Stimulated activated CD8-positive, alpha-beta memory T cell treated with anti-CD3 and anti-CD28 coated beads, Interleukin-15, amount 100 ng/mL, for 24 hours (primary cell): ENCODE data around the gene DIO2.

Experiments used
- DNase-seq: peaks from one replicate; pipeline ENCODE4 v3.0.0-alpha.2; 2020; ENCODE audit warnings: low read depth

DIO2 gene

GRCh38 chr14:80211153-80212022, at the start of gene DIO2:
Gene DIO2 (minus strand): TSS chr14:80211504. CDS start chr14:80211472, 32 bp downstream.
- no peak for DNase-seq

DNA sequence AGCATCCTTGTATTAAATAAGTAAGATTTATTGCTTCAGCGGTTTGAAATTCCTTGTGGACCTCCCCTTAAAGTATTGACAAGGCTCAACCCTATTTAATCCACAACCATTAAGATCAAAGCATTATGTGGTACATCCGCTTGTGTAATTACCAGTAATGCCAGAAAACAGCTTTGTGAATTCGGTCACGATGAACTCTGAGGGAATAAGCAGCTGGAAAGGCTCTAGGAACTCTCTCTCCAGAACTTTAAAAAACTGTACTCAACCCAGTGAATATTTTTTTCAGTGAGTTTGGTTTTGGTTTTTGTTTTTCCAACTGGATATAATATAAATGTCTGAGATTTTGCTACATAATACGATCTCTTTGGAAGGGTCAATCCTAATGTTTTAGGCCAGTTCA, 49.3 kb upstream of the DIO2 start:
- DNase-seq: no peak

GRCh38 chr14:80239631-80240030, 28.3 kb upstream of the DIO2 start:
- no peak for DNase-seq

GRCh38 chr14:80237143-80237542, 25.8 kb upstream of the DIO2 start:
- no peak for DNase-seq

DNA sequence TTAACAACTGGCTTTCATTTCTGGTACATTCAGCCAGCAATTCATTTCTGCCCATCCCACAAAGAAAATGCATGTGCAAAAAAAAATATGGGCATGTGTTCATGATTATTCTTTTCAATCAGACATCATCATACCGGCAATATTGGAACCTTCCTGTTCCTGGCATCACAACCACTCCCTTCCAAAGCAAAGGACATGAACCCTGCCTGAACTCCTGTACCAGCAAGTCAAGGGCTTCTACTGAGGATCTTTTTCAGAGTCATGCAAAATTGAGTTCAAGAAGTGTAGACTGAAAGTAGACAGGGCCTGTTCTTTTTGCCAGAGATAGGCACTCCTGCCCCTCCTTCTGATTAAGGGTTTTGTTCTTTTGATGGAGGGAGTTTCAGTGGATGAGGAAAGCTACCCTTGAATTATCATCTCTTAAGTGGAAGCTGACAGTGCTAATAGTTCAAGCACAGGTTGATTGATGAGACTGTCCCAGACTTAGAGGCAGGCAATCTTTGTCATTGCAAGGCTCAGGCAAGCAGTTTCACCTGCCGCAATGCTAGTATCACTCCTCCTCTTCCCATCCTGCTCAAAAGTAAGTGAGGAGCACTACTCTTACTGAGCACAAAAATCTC, 22.3 kb upstream of the DIO2 start:
- DNase-seq: no peak

- DNase-seq: no peak
Measured at GRCh38 chr14:80231702-80232101, 20.4 kb upstream of the DIO2 start.

- DNase-seq: no peak
Measured at GRCh38 chr14:80223696-80224465, 12.6 kb upstream of the DIO2 start.

DNA sequence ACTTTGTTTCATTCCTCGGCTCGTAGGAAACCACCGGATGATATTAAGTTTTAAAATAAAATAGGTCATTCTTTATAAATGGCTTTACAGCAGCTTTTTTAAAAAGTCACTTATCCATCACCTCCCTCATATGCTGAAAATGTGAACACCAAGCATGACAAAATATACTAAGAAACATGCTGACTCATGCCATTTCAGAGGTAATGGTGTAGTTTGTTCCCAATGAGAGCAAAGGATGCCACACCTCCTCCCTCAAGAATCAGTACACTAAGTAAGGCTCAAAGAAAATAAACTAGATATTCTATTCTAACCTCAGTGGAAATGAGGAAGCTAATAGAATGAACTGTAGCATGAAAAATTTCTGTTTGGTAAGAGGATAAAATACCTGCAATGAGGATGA, 5.5 kb upstream of the DIO2 start:
- no peak for DNase-seq

DNA sequence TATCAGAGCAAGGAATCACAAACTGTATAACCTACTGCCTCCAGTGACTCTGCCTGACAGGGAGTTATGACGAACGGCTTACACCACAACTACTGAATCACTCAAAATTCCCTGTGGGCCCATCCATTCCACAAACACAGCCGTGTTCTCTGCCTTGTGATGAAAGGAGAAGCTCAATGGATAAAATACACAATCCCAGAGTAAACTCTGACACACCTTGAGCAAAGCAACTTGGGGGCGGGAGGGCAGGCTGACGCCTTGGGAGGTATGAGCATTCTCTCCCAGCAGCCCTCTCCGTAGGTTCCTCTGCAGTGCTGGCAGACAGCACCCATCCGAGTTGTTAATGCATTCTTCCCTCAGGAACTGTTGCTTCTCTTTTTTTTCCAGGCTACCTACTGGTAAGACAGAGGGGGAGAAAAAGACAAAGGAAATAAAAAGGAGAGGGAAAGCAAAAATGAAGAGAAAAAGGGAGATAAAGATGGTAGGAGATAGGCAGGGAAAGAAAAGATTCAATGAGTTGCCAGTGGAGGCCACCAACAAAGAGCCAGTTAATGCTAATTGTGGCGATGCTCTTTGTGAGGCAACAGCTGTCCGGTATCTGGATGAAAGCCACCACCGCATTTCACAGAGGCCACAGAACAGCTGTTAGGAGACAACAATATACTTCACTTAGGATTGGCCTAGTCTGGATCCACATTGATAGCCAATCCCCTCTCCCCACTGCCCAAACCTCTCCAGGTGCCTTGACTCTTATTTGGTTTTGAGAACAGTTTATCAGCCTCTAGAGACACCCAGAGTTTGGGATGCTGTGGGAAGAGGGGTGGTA, 4.7 kb upstream of the DIO2 start:
- no peak for DNase-seq

GRCh38 chr14:80215081-80215480, 3.8 kb upstream of the DIO2 start:
- no peak for DNase-seq

GRCh38 chr14:80213602-80214001, 2.3 kb upstream of the DIO2 start:
- DNase-seq: no peak

DNA sequence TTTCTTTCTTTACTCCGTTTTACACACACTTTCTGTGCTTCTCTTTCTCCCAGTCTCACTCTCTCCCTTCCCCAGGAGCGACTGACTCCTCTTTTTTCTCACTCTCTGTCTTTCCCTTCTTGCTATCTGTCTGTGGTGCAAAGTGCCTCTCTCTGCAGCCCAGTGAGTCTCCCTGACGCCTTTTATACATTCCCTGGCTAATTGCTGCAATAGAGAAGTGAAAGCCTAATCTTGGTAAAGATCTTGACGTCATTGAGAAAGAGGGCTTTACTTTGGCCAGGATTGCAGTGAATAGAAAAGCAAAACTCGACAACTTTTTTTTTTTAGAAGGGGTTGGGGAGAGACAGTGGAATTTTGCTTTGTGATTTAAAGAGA, 706 bp upstream of the DIO2 start:
- no peak for DNase-seq

DNA sequence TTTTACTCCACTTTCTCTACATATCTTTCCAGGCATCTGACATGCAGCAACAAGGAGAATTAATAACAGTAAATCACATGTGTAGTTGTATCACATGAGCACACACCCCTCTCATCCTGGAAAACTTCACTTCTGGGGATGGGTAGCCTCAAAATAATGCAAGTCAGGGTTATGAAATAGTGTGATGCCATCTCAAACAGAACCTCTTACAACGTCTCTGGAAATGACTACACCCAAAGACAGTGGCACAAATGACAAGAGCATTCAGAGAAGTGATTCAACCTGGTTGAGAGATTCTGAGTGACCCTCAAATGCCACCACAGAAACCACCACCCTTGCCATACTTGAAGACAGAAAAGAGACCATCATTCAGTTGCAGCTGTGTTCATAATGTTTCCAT, 2.8 kb downstream of the DIO2 start:
- DNase-seq: no peak

- DNase-seq: no peak
Measured at GRCh38 chr14:80206351-80207080, 4.8 kb downstream of the DIO2 start.

GRCh38 chr14:80202888-80203562, 8.3 kb downstream of the DIO2 start:
- DNase-seq: no peak

DNA sequence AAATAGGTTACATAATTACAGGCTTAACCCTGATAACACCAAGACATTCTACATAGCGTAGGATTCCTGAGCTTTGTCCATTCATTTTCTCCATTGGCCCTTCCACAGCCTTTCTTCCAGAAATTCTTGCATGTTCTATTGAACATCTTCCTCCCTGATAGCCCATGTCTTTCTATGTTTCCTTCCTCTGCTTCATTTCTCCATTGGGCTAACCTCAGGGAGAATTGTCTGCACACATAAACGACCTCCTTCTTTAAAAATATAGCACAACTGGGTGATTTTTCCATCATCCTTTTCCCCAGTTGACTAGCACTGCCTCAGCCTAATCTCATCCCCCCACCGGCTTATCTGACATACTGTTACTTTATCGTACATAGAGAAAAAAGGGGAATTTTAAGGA, 11.2 kb downstream of the DIO2 start:
- DNase-seq: no peak

- no peak for DNase-seq
Measured at GRCh38 chr14:80188571-80188970, 22.7 kb downstream of the DIO2 start.

GRCh38 chr14:80186301-80186800, 25.0 kb downstream of the DIO2 start:
- no peak for DNase-seq

DNA sequence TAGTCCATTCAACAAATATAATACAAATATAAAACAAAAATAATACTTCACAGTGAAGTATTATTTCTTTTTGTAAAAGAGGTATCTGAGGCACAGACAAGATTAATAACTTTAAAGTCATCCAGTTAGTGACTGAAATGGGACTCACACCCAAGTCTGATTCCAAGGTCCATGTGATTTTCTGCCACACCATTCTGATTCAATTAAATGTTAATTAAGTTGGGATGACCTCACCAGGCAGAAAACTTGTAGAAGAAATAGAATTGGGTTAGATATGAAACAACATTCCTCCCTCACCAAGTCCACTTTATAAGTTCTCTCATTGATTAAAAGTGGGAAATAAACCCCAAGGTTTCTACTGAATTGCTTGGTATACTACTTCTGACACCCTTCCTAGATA, 34.4 kb downstream of the DIO2 start:
- DNase-seq: no peak

- no peak for DNase-seq
Measured at GRCh38 chr14:80172375-80173051, 38.8 kb downstream of the DIO2 start.
